Hepatocyte (in vitro differentiated cells): ENCODE data around the gene NDUFB4. TPM values are rescaled to one million over a fixed set of nuclear protein-coding genes. Genes with fewer than 3 reads are reported as not detected.
A peak's percentile ranks its signal among the peaks of the same experiment; 100 is the strongest.

Experiments used
- DNase-seq: peaks from one replicate; pipeline ENCODE4 v3.0.0-alpha.2; 2016; ENCODE audit warnings: low spot score
- H2AFZ ChIP-seq: fragments of 200-600 bp; sonication (generic); 2 replicates; pipeline ENCODE4 v1.6.0; 2016; ENCODE audit warnings: antibody characterized with exemption, mild to moderate bottlenecking
- H3K27ac ChIP-seq: fragments of 200-600 bp; sonication (generic); 2 replicates; pipeline ENCODE4 v1.5.1; 2016; ENCODE audit warnings: mild to moderate bottlenecking
- H3K27me3 ChIP-seq: fragments of 200-600 bp; sonication (generic); 2 replicates; pipeline ENCODE4 v1.6.1; 2016
- H3K36me3 ChIP-seq: fragments of 200-600 bp; sonication (generic); replicated peaks from 2 replicates; pipeline ENCODE4 v1.5.1; 2016; ENCODE audit warnings: low read depth; ENCODE audit not compliant: insufficient read depth
- H3K4me1 ChIP-seq: fragments of 200-600 bp; sonication (generic); 2 replicates; pipeline ENCODE4 v1.5.1; 2016; ENCODE audit warnings: mild to moderate bottlenecking, moderate library complexity; ENCODE audit not compliant: insufficient read depth
- H3K4me2 ChIP-seq: fragments of 200-600 bp; sonication (generic); 2 replicates; pipeline ENCODE4 v1.6.0; 2016
- H3K4me3 ChIP-seq: fragments of 200-600 bp; sonication (generic); 2 replicates; pipeline ENCODE4 v1.5.1; 2016; ENCODE audit warnings: mild to moderate bottlenecking
- H3K79me2 ChIP-seq: fragments of 200-600 bp; sonication (generic); 2 replicates; pipeline ENCODE4 v1.6.0; 2017; ENCODE audit warnings: mild to moderate bottlenecking
- H3K9me2 ChIP-seq: fragments of 200-600 bp; sonication (generic); replicated peaks from 2 replicates; pipeline ENCODE4 v1.6.0; 2017; ENCODE audit warnings: mild to moderate bottlenecking; ENCODE audit not compliant: insufficient read depth
- H3K9me3 ChIP-seq: fragments of 200-600 bp; sonication (generic); 2 replicates; pipeline ENCODE4 v1.5.1; 2016; ENCODE audit warnings: low read depth, mild to moderate bottlenecking
- H4K20me1 ChIP-seq: fragments of 200-600 bp; sonication (generic); 2 replicates; pipeline ENCODE4 v1.6.0; 2016; ENCODE audit warnings: mild to moderate bottlenecking; ENCODE audit not compliant: insufficient read depth, poor library complexity, severe bottlenecking
- EZH2 ChIP-seq: fragments of 200-600 bp; sonication (generic); IDR thresholded peaks from 2 replicates; pipeline ENCODE4 v1.6.1; 2016; ENCODE audit warnings: antibody characterized with exemption, mild to moderate bottlenecking, borderline replicate concordance
- EZH2phosphoT487 ChIP-seq: fragments of 200-600 bp; sonication (generic); IDR thresholded peaks from one replicate; pipeline ENCODE4 v1.6.1; 2018; ENCODE audit warnings: antibody characterized with exemption, mild to moderate bottlenecking, low read depth, moderate library complexity; ENCODE audit not compliant: unreplicated experiment, severe bottlenecking
- WGBS: methylation state at CpG from one replicate; pipeline ENCODE4 v1.1.6; 2016; ENCODE audit warnings: low lambda C conversion rate; ENCODE audit errors: missing lambda C conversion rate; 5-methylcytosine and 5-hydroxymethylcytosine counted together
- polyA plus RNA-seq: library from polyadenylated mRNA; unstranded; fragments of >200 nt; fragmentation: Nextera tagmentation; extraction: Ambion mirVana; gene quantifications from 2 replicates; pipeline ENCODE4 v1.2.1, GENCODE V29; 2016
- total RNA-seq: library from RNA; depleted of rRNA; stranded (reverse); fragments of >200 nt; gene quantifications from 2 replicates; pipeline ENCODE4 v1.2.3, GENCODE V29; 2014
- TF ChIP-seq, protein P1 (sequence below): fragments of 200-600 bp; sonication (generic); IDR thresholded peaks from 2 replicates; pipeline ENCODE4 v1.5.1; 2016; ENCODE audit warnings: antibody characterized with exemption, mild to moderate bottlenecking; ENCODE audit not compliant: poor library complexity

Gene NDUFB4
- total and polyA plus RNA-seq, 2 experiments from 2014 or later = 114 to 290 TPM

DNA sequence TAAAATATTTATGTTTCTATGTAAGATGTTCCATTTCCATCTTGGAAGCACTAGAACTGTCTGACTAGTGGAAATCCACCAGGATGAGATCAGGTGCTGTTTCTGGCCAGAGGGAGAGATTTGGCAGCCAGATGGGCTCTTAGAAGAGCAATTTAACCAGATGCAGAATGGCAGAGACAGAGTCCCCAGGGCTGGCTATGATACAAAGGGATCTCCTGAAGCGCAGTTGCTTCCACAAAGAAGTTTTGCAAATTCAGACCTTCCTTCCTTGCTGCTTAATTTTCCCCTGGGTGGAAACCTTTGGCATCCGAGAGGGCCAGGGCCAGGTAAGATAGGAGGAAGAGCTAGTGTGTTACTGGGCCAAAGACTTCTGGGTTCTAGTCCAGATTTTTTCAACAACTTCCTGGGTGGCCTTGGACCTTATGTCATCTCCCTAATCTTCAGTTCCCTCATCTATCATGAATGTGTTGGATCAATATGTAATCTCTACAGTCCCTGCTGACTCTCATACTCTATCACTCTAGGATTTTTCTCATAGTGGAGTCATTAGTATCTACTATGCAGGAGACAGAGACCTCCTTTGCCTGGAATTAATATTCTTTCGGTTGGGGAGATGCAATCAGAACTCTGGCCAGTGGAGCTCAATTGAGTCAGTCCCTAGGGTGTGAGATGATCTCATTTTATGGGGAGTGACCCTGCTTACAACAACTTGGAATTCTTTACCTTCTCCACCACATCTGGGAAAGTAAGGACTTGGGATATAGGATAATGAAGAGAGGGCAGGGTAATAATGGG lies 41.1 kb upstream of the NDUFB4 start:
- Histone ChIP-seq H3K27me3 (no peaks in the 10 kb centered on the region), H3K9me2 (no peaks in the 10 kb centered on the region), H3K79me2 (no peaks in the 10 kb centered on the region), H2AFZ (no peak overlapping the region), H3K9me3 (no peaks in the 10 kb centered on the region), H3K4me3 (no peak overlapping the region), H3K4me2 (no peak overlapping the region), H3K4me1 (peaks cover 11% of the 10 kb centered on the region), H3K36me3 (no peaks in the 10 kb centered on the region), H3K27ac (peak overlapping the region; percentile 17), H4K20me1 (no peaks in the 10 kb centered on the region)
- WGBS = 70% methylated on average over 3 of the region's 3 CpGs
- TF ChIP-seq, protein P1, sequence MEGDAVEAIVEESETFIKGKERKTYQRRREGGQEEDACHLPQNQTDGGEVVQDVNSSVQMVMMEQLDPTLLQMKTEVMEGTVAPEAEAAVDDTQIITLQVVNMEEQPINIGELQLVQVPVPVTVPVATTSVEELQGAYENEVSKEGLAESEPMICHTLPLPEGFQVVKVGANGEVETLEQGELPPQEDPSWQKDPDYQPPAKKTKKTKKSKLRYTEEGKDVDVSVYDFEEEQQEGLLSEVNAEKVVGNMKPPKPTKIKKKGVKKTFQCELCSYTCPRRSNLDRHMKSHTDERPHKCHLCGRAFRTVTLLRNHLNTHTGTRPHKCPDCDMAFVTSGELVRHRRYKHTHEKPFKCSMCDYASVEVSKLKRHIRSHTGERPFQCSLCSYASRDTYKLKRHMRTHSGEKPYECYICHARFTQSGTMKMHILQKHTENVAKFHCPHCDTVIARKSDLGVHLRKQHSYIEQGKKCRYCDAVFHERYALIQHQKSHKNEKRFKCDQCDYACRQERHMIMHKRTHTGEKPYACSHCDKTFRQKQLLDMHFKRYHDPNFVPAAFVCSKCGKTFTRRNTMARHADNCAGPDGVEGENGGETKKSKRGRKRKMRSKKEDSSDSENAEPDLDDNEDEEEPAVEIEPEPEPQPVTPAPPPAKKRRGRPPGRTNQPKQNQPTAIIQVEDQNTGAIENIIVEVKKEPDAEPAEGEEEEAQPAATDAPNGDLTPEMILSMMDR = no peak
- TF ChIP-seq EZH2phosphoT487 (no peak), EZH2 (no peak)
- no peak for DNase-seq

DNA sequence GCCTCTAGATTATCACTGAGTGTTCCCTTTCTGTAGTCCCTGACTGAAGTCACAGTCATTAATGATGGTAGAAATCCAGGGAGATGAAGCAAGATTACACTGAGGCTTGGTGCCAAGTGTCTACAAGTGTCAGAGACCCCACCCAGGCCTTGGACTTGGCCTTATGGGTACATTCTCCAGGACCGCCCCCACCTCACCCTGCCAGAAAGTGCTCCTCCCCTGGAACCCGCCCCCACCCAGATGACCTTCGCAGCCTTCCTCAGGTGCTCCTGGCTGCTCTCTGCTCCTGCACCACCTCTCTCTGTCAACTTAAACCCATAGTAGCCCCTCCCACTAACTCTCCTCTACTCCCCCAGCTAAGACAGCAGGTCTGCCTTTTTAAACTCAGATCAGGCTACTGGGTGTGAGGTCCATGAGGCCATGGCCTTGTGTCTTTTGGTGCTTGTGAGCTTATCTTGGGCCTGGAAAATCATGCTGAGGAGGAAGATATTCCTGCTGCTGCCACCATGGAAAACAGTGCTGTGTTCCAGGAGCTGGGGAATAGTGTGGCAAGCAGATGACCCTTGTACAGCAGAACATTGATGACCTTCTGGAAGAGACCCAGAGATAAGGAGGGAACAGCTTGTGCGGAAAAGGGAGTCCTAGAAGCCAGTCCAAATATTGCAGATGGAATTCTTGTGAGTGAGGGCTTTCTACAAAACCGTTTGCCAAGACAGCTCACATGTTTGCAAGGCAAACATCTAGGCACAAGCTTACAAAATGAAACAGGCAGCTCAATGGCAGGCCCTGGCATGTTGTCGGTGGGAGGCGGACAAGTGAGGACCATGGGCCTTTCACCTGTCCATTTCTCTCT lies 40.3 kb upstream of the NDUFB4 start:
- H3K27me3 ChIP-seq = no peaks in the 10 kb centered on the region
- H3K79me2 ChIP-seq = no peaks in the 10 kb centered on the region
- H3K4me2 ChIP-seq = no peak overlapping the region
- H3K4me1 ChIP-seq = peaks cover 11% of the 10 kb centered on the region
- DNase-seq = no peak
- no peak overlapping the region for H3K4me3 ChIP-seq
- H3K9me3 ChIP-seq = no peaks in the 10 kb centered on the region
- no peak for TF ChIP-seq EZH2
- TF ChIP-seq, protein P1 = no peak
- no peak for TF ChIP-seq EZH2phosphoT487
- peak overlapping the region; percentile 17 for H3K27ac ChIP-seq
- H2AFZ ChIP-seq = no peak overlapping the region
- H4K20me1 ChIP-seq = no peaks in the 10 kb centered on the region
- no peaks in the 10 kb centered on the region for H3K36me3 ChIP-seq
- no peaks in the 10 kb centered on the region for H3K9me2 ChIP-seq
- WGBS = 70% methylated on average over 7 of the region's 7 CpGs

DNA sequence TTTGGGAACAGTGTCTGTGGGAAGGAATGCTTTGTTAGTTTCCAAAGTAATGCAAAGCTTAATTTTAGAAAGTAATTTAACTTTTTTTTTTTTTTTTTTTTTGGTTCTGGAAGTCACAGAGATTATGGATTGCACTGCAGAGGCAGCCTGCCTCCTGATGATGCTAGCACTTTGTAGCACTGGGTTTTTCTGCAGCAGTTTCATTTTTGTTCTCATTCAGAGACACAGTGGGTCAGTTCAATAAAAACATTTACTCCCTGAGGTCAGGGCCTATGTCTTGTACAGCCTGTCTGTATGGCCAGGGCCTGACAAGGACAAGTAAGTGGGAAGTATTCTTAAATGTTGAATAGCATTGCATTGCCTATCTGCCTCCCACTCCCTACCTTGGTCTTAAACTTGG lies 39.0 kb upstream of the NDUFB4 start:
- Histone ChIP-seq H3K4me1 (peaks cover 11% of the 10 kb centered on the region), H3K27ac (no peak overlapping the region), H3K79me2 (no peaks in the 10 kb centered on the region), H3K4me3 (no peak overlapping the region), H3K9me3 (no peaks in the 10 kb centered on the region), H3K9me2 (no peaks in the 10 kb centered on the region), H4K20me1 (no peaks in the 10 kb centered on the region), H3K36me3 (no peaks in the 10 kb centered on the region), H2AFZ (no peak overlapping the region), H3K4me2 (no peak overlapping the region), H3K27me3 (no peaks in the 10 kb centered on the region)
- DNase-seq = no peak
- TF ChIP-seq EZH2phosphoT487 (no peak), EZH2 (no peak)
- TF ChIP-seq, protein P1 = no peak
